Astrocyte (in vitro differentiated cells and primary cell): ENCODE results near the gene CNTNAP2. TPM values are rescaled to one million over a fixed set of nuclear protein-coding genes. Genes with fewer than 3 reads are reported as not detected.

ENCODE experiments used
- DNase-seq: peaks from one replicate; pipeline ENCODE4 v3.0.0-alpha.2; 2010; ENCODE audit warnings: low read depth
- FAIRE-seq: peaks from 2 replicates; lab custom pipeline; 2011; peaks lifted over from hg19 to GRCh38; lab: Jason Lieb, UNC
- H2AFZ ChIP-seq: 2 replicates; pipeline ENCODE4 v1.6.0; 2012; ENCODE audit warnings: low read depth, low read length, inconsistent platforms
- H3K27ac ChIP-seq: 2 replicates; pipeline ENCODE4 v1.5.1; 2011; ENCODE audit warnings: low read depth, low read length, inconsistent platforms
- H3K27me3 ChIP-seq: 2 replicates; pipeline ENCODE4 v1.6.0; 2011; ENCODE audit warnings: low read length, inconsistent platforms; ENCODE audit not compliant: insufficient read depth
- H3K36me3 ChIP-seq: 2 replicates; pipeline ENCODE4 v1.5.1; 2011; ENCODE audit warnings: low read length, inconsistent platforms; ENCODE audit not compliant: insufficient read depth
- H3K4me1 ChIP-seq: 2 replicates; pipeline ENCODE4 v1.5.1; 2011; ENCODE audit warnings: low read length, inconsistent platforms; ENCODE audit not compliant: insufficient read depth
- H3K4me2 ChIP-seq: 2 replicates; pipeline ENCODE4 v1.6.0; 2012; ENCODE audit warnings: low read length, inconsistent platforms
- H3K4me3 ChIP-seq: 2 replicates; pipeline ENCODE4 v1.5.1; 2011; ENCODE audit warnings: low read depth, mild to moderate bottlenecking, low read length, inconsistent platforms; ENCODE audit not compliant: insufficient read depth
- H3K79me2 ChIP-seq: 2 replicates; pipeline ENCODE4 v1.6.0; 2012; ENCODE audit warnings: mild to moderate bottlenecking, low read length, inconsistent platforms; ENCODE audit not compliant: insufficient read depth
- H3K9ac ChIP-seq: 2 replicates; pipeline ENCODE4 v1.6.0; 2012; ENCODE audit warnings: mild to moderate bottlenecking, low read length, inconsistent platforms
- H3K9me3 ChIP-seq: 2 replicates; pipeline ENCODE4 v1.5.1; 2012; ENCODE audit warnings: low read depth, mild to moderate bottlenecking, low read length, inconsistent platforms; ENCODE audit not compliant: insufficient read depth
- H4K20me1 ChIP-seq: 2 replicates; pipeline ENCODE4 v1.6.0; 2012; ENCODE audit warnings: low read length, inconsistent platforms; ENCODE audit not compliant: insufficient read depth
- H3K27ac Mint-ChIP-seq: one replicate; pipeline ENCODE4 v1.8.0; 2021; ENCODE audit warnings: mild to moderate bottlenecking, mixed read lengths; ENCODE audit not compliant: unreplicated experiment
- H3K27me3 Mint-ChIP-seq: one replicate; pipeline ENCODE4 v1.8.0; 2021; ENCODE audit warnings: low read depth, mixed read lengths; ENCODE audit not compliant: unreplicated experiment
- H3K36me3 Mint-ChIP-seq: one replicate; pipeline ENCODE4 v1.8.0; 2021; ENCODE audit warnings: low read depth, mixed read lengths; ENCODE audit not compliant: unreplicated experiment
- H3K4me1 Mint-ChIP-seq: one replicate; pipeline ENCODE4 v1.8.0; 2021; ENCODE audit warnings: low read depth, mixed read lengths; ENCODE audit not compliant: unreplicated experiment
- H3K4me3 Mint-ChIP-seq: one replicate; pipeline ENCODE4 v1.8.0; 2021; ENCODE audit warnings: mild to moderate bottlenecking, moderate library complexity, mixed read lengths; ENCODE audit not compliant: unreplicated experiment
- H3K9me3 Mint-ChIP-seq: one replicate; pipeline ENCODE4 v1.8.0; 2021; ENCODE audit warnings: mild to moderate bottlenecking, mixed read lengths; ENCODE audit not compliant: unreplicated experiment
- CTCF ChIP-seq: IDR thresholded peaks from 2 replicates; pipeline ENCODE4 v1.5.1; 2011; ENCODE audit warnings: low read depth, mild to moderate bottlenecking, inconsistent platforms, low read length, moderate library complexity; ENCODE audit not compliant: insufficient read depth
- EZH2 ChIP-seq: IDR thresholded peaks from 2 replicates; pipeline ENCODE4 v1.6.1; 2012; ENCODE audit warnings: mild to moderate bottlenecking, low read length, inconsistent platforms; ENCODE audit not compliant: insufficient read depth
- total RNA-seq: library from RNA; stranded (reverse); gene quantifications from 2 replicates; pipeline ENCODE4 v1.2.1, GENCODE V29; 2021

CNTNAP2 gene
- total RNA-seq, 1 donor from 2014 or later: 20.0 TPM

- H3K27ac Mint-ChIP-seq: no peak overlapping the region
- no peak for DNase-seq
- no peaks in the 10 kb centered on the region for H4K20me1 ChIP-seq
These were observed 2320.0 kb downstream of the CNTNAP2 start for GRCh38 chr7:148436571-148436970.

DNA sequence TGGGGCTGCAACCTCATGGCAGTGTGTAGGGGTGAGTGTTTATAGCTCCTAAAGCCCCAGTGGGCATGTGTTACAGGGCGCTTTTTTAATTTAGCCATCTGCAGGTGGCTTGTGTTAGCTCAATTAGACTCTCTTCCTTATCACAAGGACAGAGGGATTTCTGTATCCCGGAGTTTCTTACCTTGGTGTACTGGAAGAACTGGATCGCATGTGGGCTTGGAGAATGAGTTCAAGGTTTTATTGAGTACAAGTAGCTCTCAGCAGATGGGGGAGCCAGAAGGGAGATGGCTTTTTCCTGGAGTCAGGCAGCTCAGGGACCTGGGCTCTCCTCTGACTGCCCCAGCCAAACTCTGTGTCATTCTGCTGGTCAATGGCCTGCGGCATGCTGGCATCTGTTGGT lies 2320.4 kb downstream of the CNTNAP2 start:
- Mint-ChIP-seq H3K4me3 (no peak overlapping the region), H3K4me1 (peaks cover 14% of the 10 kb centered on the region), H3K9me3 (no peaks in the 10 kb centered on the region), H3K27ac (no peak overlapping the region), H3K27me3 (peaks cover 18% of the 10 kb centered on the region), H3K36me3 (no peaks in the 10 kb centered on the region)
- FAIRE-seq: no peak
- no peaks in the 10 kb centered on the region for H3K79me2 ChIP-seq
- TF ChIP-seq EZH2 (no peak), CTCF (no peak)
- H4K20me1 ChIP-seq: no peaks in the 10 kb centered on the region
- no peak overlapping the region for H2AFZ ChIP-seq
- H3K9me3 ChIP-seq: peaks cover 6% of the 10 kb centered on the region
- no peaks in the 10 kb centered on the region for H3K4me1 ChIP-seq
- H3K27me3 ChIP-seq: no peaks in the 10 kb centered on the region
- no peak overlapping the region for H3K4me3 ChIP-seq
- H3K27ac ChIP-seq: no peak overlapping the region
- no peak overlapping the region for H3K4me2 ChIP-seq
- no peaks in the 10 kb centered on the region for H3K36me3 ChIP-seq
- H3K9ac ChIP-seq: no peak overlapping the region
- no peak for DNase-seq

More at GRCh38 chr7:148436571-148436970, 2320.0 kb downstream of the CNTNAP2 start:
- no peaks in the 10 kb centered on the region for H3K36me3 ChIP-seq
- H3K36me3 Mint-ChIP-seq: no peaks in the 10 kb centered on the region
- no peaks in the 10 kb centered on the region for H3K4me1 ChIP-seq
- H3K79me2 ChIP-seq: no peaks in the 10 kb centered on the region
- no peaks in the 10 kb centered on the region for H3K9me3 Mint-ChIP-seq
- H3K4me3 Mint-ChIP-seq: no peak overlapping the region
- peaks cover 14% of the 10 kb centered on the region for H3K4me1 Mint-ChIP-seq
- no peak for TF ChIP-seq CTCF
- no peak for TF ChIP-seq EZH2
- H3K27me3 ChIP-seq: no peaks in the 10 kb centered on the region
- H3K27me3 Mint-ChIP-seq: peaks cover 18% of the 10 kb centered on the region
- no peak for FAIRE-seq
- no peak overlapping the region for H3K4me3 ChIP-seq
- H3K27ac ChIP-seq: no peak overlapping the region
- no peak overlapping the region for H3K4me2 ChIP-seq
- H3K9ac ChIP-seq: no peak overlapping the region
- H3K9me3 ChIP-seq: peaks cover 6% of the 10 kb centered on the region
- H2AFZ ChIP-seq: no peak overlapping the region

- Histone ChIP-seq H3K36me3 (no peaks in the 10 kb centered on the region), H3K4me1 (no peaks in the 10 kb centered on the region), H3K4me3 (no peak overlapping the region), H3K27me3 (no peaks in the 10 kb centered on the region), H3K79me2 (no peaks in the 10 kb centered on the region), H3K9me3 (peaks cover 9% of the 10 kb centered on the region), H3K4me2 (no peak overlapping the region), H3K9ac (no peak overlapping the region), H3K27ac (no peak overlapping the region), H4K20me1 (no peaks in the 10 kb centered on the region), H2AFZ (no peak overlapping the region)
- Mint-ChIP-seq H3K9me3 (peaks cover 7% of the 10 kb centered on the region), H3K4me1 (no peaks in the 10 kb centered on the region), H3K36me3 (no peaks in the 10 kb centered on the region), H3K27ac (no peak overlapping the region), H3K4me3 (no peak overlapping the region), H3K27me3 (peaks cover 6% of the 10 kb centered on the region)
- no peak for DNase-seq
- no peak for FAIRE-seq
- TF ChIP-seq CTCF (no peak), EZH2 (no peak)
These were observed 2325.6 kb downstream of the CNTNAP2 start for GRCh38 chr7:148442141-148442655.
